Keratinocyte (primary cell): Measurements from ENCODE around the gene C5.

ENCODE experiments used
- CTCF ChIP-seq, 3 experiments: IDR thresholded peaks in 1 of 3; conservative IDR thresholded peaks in 1 of 3; optimal IDR thresholded peaks in 1 of 3; 2 replicates in 2 of 3; 3 replicates in 1 of 3; pipeline versions ENCODE3 to v1.5.1; 2011; ENCODE audit warnings: low read length in 3 of 3, mild to moderate bottlenecking in 3 of 3, moderate library complexity in 2 of 3, control low read depth in 1 of 3, inconsistent platforms in 1 of 3; ENCODE audit not compliant: insufficient read depth in 2 of 3; ENCODE audit errors: extremely low read depth in 1 of 3
- EZH2 ChIP-seq: IDR thresholded peaks from one replicate; pipeline ENCODE4 v1.6.1; 2012; ENCODE audit warnings: inconsistent platforms, mild to moderate bottlenecking, low read length, moderate library complexity

DNA sequence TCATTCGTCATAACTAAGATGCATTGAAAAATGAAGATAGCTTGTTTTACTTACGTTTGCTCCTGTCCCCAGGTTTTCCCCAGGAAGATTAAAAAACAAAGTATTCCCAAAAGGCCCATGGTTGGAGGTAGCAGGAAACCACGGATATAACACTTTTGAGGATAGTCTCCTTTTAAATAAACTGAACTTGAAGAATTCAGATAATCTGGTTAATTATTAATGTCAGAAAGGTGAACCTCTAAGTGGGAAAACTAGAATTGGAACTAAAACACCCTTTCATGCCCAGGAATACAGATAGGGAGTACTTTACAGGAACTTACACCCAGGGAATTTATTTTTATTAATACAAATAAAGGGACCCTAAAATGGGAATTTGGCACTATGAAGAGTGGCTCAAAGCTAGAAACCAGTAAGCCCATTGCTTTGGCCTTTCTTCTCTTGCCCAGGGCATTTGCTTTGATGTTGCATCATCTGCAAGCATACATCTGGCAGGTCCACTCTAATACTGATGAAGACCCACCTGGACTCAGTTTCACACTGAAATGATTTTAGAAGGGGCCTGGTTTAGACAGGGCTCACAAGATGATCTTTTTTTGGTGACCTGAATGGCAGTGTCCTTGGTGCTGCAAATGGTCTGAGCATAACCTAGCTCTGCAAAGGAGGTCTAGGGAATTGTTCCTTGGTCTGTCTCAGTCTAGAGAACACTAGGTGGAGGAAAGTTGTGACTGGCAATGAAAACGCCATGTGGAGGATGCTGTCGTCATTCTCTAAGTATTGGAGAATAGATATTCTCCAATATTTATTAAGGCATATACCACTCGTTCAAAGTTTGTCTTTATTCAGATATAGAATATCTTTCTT, at the start of gene C5:
- no peak for TF ChIP-seq CTCF (optimal IDR thresholded peaks at IDR 0.05 in 1 of 3, IDR thresholded peaks at IDR 0.05 in 1 of 3, conservative IDR thresholded peaks at IDR 0.05 in 1 of 3; ENCODE audit: extremely low read depth in 1 of 3, insufficient read depth in 2 of 3, low read length in 3 of 3)
- no peak for TF ChIP-seq EZH2
